Prostate gland (tissue), 2 donors: Measurements from ENCODE around the gene NNT.

Experiments
- CTCF ChIP-seq, 4 experiments: fragments of 200-600 bp in 2 of 4; fragments of 450-650 bp in 2 of 4; sonication (generic) in 2 of 4; IDR thresholded peaks; 1 replicate in 3 of 4; 2 replicates in 1 of 4; pipeline ENCODE4 v1.5.1; 2016 to 2019; ENCODE audit warnings: antibody characterized with exemption in 4 of 4, mild to moderate bottlenecking in 2 of 4, moderate library complexity in 2 of 4
- POLR2A ChIP-seq: fragments of 450-650 bp; IDR thresholded peaks from one replicate; pipeline ENCODE4 v1.6.1; 2016; ENCODE audit warnings: antibody characterized with exemption, mild to moderate bottlenecking
- POLR2AphosphoS5 ChIP-seq: sonication (generic); formaldehyde crosslinking; IDR thresholded peaks from one replicate; pipeline ENCODE4 v1.6.1; 2017; ENCODE audit warnings: antibody characterized with exemption

DNA sequence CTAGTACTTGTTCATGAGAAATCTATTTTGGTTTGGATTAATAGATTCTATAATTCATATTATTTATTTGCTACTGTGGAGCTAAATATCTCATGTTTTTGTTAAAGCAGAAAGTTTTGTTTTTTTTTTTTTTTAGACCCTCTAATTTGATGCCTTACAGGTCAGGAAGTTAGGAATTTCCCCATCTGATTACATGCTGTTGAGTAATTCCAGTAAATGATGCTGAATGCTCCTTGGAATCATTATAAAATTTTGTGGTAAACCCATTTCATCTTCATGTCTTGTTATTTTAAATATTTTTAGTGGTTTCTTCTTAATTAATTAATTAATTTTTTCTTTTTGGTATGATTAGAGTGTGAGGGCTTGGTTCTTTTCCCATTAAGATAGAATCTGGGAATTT, 35.6 kb downstream of the NNT start:
- TF ChIP-seq CTCF (IDR thresholded peaks at IDR 0.05) (no peak), POLR2A (no peak), POLR2AphosphoS5 (no peak)
